ENCODE results near the gene TNIK.

TNIK gene

GRCh38 chr3:171503817-171504216, 43.6 kb upstream of the TNIK start:
- no peaks in the 10 kb centered on the region for H3K36me3 ChIP-seq (ENCODE audit: insufficient read depth, low read length)
- H4K20me1 ChIP-seq (ENCODE audit: insufficient read depth, low read length), result no peaks in the 10 kb centered on the region
- TF ChIP-seq CTCF (IDR thresholded peaks at IDR 0.05; ENCODE audit: low read length) (no peak), EZH2 (IDR thresholded peaks at IDR 0.05; ENCODE audit: borderline replicate concordance, low read length) (no peak)
- H3K27me3 ChIP-seq (ENCODE audit: insufficient read depth, low read length), result no peaks in the 10 kb centered on the region
- H3K79me2 ChIP-seq (ENCODE audit: insufficient read depth, low read length), result no peaks in the 10 kb centered on the region
- H3K4me1 ChIP-seq (ENCODE audit: insufficient read depth, low read length, severe bottlenecking), result no peaks in the 10 kb centered on the region
- H3K9me2 ChIP-seq (ENCODE audit: low read depth, low read length), result no peaks in the 10 kb centered on the region
- no peak overlapping the region for H2AFZ ChIP-seq (ENCODE audit: low read length)
- no peak overlapping the region for H3K9ac ChIP-seq (ENCODE audit: low read length)
- H3K9me3 ChIP-seq (ENCODE audit: low read length), result no peaks in the 10 kb centered on the region
- no peak overlapping the region for H3K4me3 ChIP-seq (ENCODE audit: low read depth, low read length, poor library complexity, severe bottlenecking)
- no peaks in the 10 kb centered on the region for H3F3A ChIP-seq (ENCODE audit: insufficient read depth, low read length)
- H3K4me2 ChIP-seq (ENCODE audit: low read length), result no peak overlapping the region
- no peak overlapping the region for H3K27ac ChIP-seq (ENCODE audit: low read depth, low read length, poor library complexity, severe bottlenecking)

DNA sequence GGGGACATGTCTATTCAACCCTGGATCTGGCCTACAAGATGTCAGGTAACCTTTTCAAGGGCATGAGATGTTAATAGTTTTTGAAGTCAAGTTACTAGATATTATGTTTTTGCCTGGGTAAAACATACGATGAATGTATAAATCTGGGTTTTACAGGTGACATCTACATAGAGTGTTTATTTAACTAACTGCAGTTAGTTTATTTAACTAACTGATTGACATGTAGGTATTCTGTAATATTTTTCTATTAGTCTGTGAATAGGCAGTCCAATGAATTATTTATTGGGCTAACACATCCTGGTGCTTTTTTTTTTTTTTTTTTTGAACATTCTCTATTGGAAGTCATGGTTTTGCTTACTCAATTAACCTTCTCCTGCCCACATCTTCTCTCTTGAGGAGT, 38.7 kb upstream of the TNIK start:
- H3K27ac ChIP-seq (ENCODE audit: low read depth, low read length, poor library complexity, severe bottlenecking), result no peak overlapping the region
- H3K9ac ChIP-seq (ENCODE audit: low read length), result no peak overlapping the region
- TF ChIP-seq CTCF (IDR thresholded peaks at IDR 0.05; ENCODE audit: low read length), result no peak
- no peaks in the 10 kb centered on the region for H3K36me3 ChIP-seq (ENCODE audit: insufficient read depth, low read length)
- H3K9me2 ChIP-seq (ENCODE audit: low read depth, low read length), result no peaks in the 10 kb centered on the region
- no peak overlapping the region for H3K4me3 ChIP-seq (ENCODE audit: low read depth, low read length, poor library complexity, severe bottlenecking)
- no peak overlapping the region for H3K4me2 ChIP-seq (ENCODE audit: low read length)
- no peaks in the 10 kb centered on the region for H3K9me3 ChIP-seq (ENCODE audit: low read length)
- H3K27me3 ChIP-seq (ENCODE audit: insufficient read depth, low read length), result no peaks in the 10 kb centered on the region
- H3K4me1 ChIP-seq (ENCODE audit: insufficient read depth, low read length, severe bottlenecking), result no peaks in the 10 kb centered on the region
- no peaks in the 10 kb centered on the region for H3K79me2 ChIP-seq (ENCODE audit: insufficient read depth, low read length)
- no peak overlapping the region for H2AFZ ChIP-seq (ENCODE audit: low read length)
- no peaks in the 10 kb centered on the region for H3F3A ChIP-seq (ENCODE audit: insufficient read depth, low read length)
- H4K20me1 ChIP-seq (ENCODE audit: insufficient read depth, low read length), result no peaks in the 10 kb centered on the region

DNA sequence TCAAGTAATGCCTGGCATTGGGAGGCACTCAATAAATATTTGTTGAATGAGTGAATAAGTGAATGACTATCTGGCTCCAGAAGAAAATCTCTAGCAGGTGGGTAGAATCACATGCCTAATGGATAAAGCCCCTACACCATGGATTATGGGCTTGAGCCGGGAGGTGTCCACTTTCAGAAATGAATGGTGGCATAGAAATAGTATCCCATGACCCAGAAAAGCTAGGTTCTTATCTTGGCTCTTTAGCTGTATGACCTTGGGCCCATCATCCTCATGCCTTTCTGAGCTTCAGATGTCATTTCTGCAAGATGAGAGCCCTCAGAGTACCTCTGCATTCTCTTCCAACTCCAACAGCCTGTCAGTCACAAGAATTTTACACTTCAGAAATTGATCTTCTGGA, 37.3 kb upstream of the TNIK start:
- Histone ChIP-seq H3K4me2 (ENCODE audit: low read length) (no peak overlapping the region), H3K4me3 (ENCODE audit: low read depth, low read length, poor library complexity, severe bottlenecking) (no peak overlapping the region), H3F3A (ENCODE audit: insufficient read depth, low read length) (no peaks in the 10 kb centered on the region), H3K9me3 (ENCODE audit: low read length) (no peaks in the 10 kb centered on the region), H3K27me3 (ENCODE audit: insufficient read depth, low read length) (no peaks in the 10 kb centered on the region), H3K9me2 (ENCODE audit: low read depth, low read length) (no peaks in the 10 kb centered on the region), H4K20me1 (ENCODE audit: insufficient read depth, low read length) (no peaks in the 10 kb centered on the region), H3K27ac (ENCODE audit: low read depth, low read length, poor library complexity, severe bottlenecking) (no peak overlapping the region), H2AFZ (ENCODE audit: low read length) (no peak overlapping the region), H3K79me2 (ENCODE audit: insufficient read depth, low read length) (no peaks in the 10 kb centered on the region), H3K4me1 (ENCODE audit: insufficient read depth, low read length, severe bottlenecking) (no peaks in the 10 kb centered on the region), H3K36me3 (ENCODE audit: insufficient read depth, low read length) (no peaks in the 10 kb centered on the region), H3K9ac (ENCODE audit: low read length) (no peak overlapping the region)
- TF ChIP-seq EZH2 (IDR thresholded peaks at IDR 0.05; ENCODE audit: borderline replicate concordance, low read length) (no peak), CTCF (IDR thresholded peaks at IDR 0.05; ENCODE audit: low read length) (no peak)

Data from OCI-LY1 (cell line).